OCI-LY7 (cell line): Measurements from ENCODE around the gene SND1. TPM values are rescaled to one million over a fixed set of nuclear protein-coding genes. Genes with fewer than 3 reads are reported as not detected.

Experiments
- BruUV-seq: library from RNA; stranded (reverse); fragments of 400-500 nt; replicated peaks from 2 replicates; lab custom pipeline; 2021; lab: Mats Ljungman, UMichigan
- CTCF ChIA-PET: fragments of 300-600 bp; sonication (Branson Sonifier 250); formaldehyde crosslinking; loops from one replicate; lab custom pipeline; 2022; ENCODE audit warnings: antibody characterized with exemption; ENCODE audit not compliant: unreplicated experiment; lab: Charles Lee
- POLR2A ChIA-PET: fragments of 300-600 bp; sonication (Branson Sonifier 250); formaldehyde crosslinking; loops from one replicate; lab custom pipeline; 2022; ENCODE audit warnings: antibody characterized with exemption; lab: Charles Lee
- DNase-seq: peaks from one replicate; pipeline ENCODE4 v3.0.0-alpha.2; 2015; ENCODE audit warnings: low spot score
- H2AFZ ChIP-seq: fragments of 200-600 bp; sonication (generic), shearing (Covaris generic); 2 replicates; pipeline ENCODE4 v1.6.1; 2014; ENCODE audit warnings: mild to moderate bottlenecking, antibody characterized with exemption, low read length, moderate library complexity
- H3K27ac ChIP-seq: fragments of 200-600 bp; sonication (generic); 2 replicates; pipeline ENCODE4 v1.5.1; 2014; ENCODE audit warnings: mixed run types, low read depth, mild to moderate bottlenecking, moderate library complexity, low read length, inconsistent platforms; ENCODE audit not compliant: poor library complexity, severe bottlenecking
- H3K36me3 ChIP-seq: fragments of 200-600 bp; sonication (generic); 2 replicates; pipeline ENCODE4 v1.6.1; 2014; ENCODE audit warnings: mild to moderate bottlenecking, antibody characterized with exemption, low read length, moderate library complexity, mixed read lengths; ENCODE audit not compliant: insufficient read depth
- H3K4me1 ChIP-seq: fragments of 200-600 bp; sonication (generic); 2 replicates; pipeline ENCODE4 v1.5.1; 2014; ENCODE audit warnings: mild to moderate bottlenecking, low read length; ENCODE audit not compliant: insufficient read depth, poor library complexity, severe bottlenecking
- H3K4me2 ChIP-seq: fragments of 200-600 bp; sonication (generic); 2 replicates; pipeline ENCODE4 v1.6.1; 2014; ENCODE audit warnings: mild to moderate bottlenecking, low read length
- H3K4me3 ChIP-seq: fragments of 200-600 bp; sonication (generic); 2 replicates; pipeline ENCODE4 v1.5.1; 2014; ENCODE audit warnings: mild to moderate bottlenecking, low read depth, low read length; ENCODE audit not compliant: poor library complexity, severe bottlenecking
- H3K79me2 ChIP-seq: fragments of 200-600 bp; sonication (generic); 2 replicates; pipeline ENCODE4 v1.6.1; 2016; ENCODE audit warnings: low read depth, mild to moderate bottlenecking, low read length, moderate library complexity, mixed read lengths; ENCODE audit not compliant: insufficient read depth
- H3K9me2 ChIP-seq: fragments of 200-600 bp; sonication (generic); 2 replicates; pipeline ENCODE4 v1.6.1; 2016; ENCODE audit warnings: mild to moderate bottlenecking, low read length, mixed read lengths; ENCODE audit not compliant: insufficient read depth
- H3K9me3 ChIP-seq: fragments of 200-600 bp; sonication (generic); 2 replicates; pipeline ENCODE4 v1.6.1; 2014; ENCODE audit warnings: mild to moderate bottlenecking, mixed run types, low read length, mixed read lengths
- H4K20me1 ChIP-seq: fragments of 200-600 bp; sonication (generic); 2 replicates; pipeline ENCODE4 v1.6.1; 2014; ENCODE audit warnings: mild to moderate bottlenecking, antibody characterized with exemption, low read length, moderate library complexity, mixed read lengths; ENCODE audit not compliant: insufficient read depth
- CTCF ChIP-seq: fragments of 200-600 bp; sonication (generic); conservative IDR thresholded peaks from 2 replicates; pipeline ENCODE4 v1.5.1; 2014; ENCODE audit warnings: mild to moderate bottlenecking, antibody characterized with exemption, low read length, moderate library complexity, mixed read lengths
- EZH2phosphoT487 ChIP-seq: fragments of 200-600 bp; sonication (generic); IDR thresholded peaks from 2 replicates; pipeline ENCODE4 v1.6.1; 2018; ENCODE audit warnings: low read depth, borderline replicate concordance, mild to moderate bottlenecking, mixed run types, antibody characterized with exemption, low read length, moderate library complexity, mixed read lengths
- intact Hi-C: fragments of 100-400 bp; cut with micrococcal nuclease; formaldehyde crosslinking; loops from one replicate; pipeline ENCODE4 v1.10.0; 2022; ENCODE audit not compliant: unreplicated experiment
- total RNA-seq, 2 experiments: library from RNA; depleted of rRNA in 1 of 2; stranded (reverse); fragments of >200 nt in 1 of 2; shearing (Covaris generic) in 1 of 2; gene quantifications; 2 replicates each; pipeline ENCODE4 v1.2.3, GENCODE V29; 2014 to 2022

Gene SND1
- total RNA-seq, 2 experiments from 2014 or later: 111 to 221 TPM

GRCh38 chr7:127741764-127742375 is 89.9 kb downstream of the SND1 start:
- H3K79me2 ChIP-seq: no peaks in the 10 kb centered on the region; the same call in 1 of the 2 replicates
- CTCF ChIA-PET: no interaction called here
- peaks cover 54% of the 10 kb centered on the region for H3K36me3 ChIP-seq
- H2AFZ ChIP-seq: no peak overlapping the region
- no peak overlapping the region for H3K4me2 ChIP-seq
- H3K4me1 ChIP-seq: peaks cover 16% of the 10 kb centered on the region
- H3K9me3 ChIP-seq: no peaks in the 10 kb centered on the region
- no peak for DNase-seq
- POLR2A ChIA-PET: interaction anchor here (0.6 kb wide), 1 partner anchor 1210 kb away, joined by 3 read pairs; no protein-coding TSS in a partner anchor
- H3K4me3 ChIP-seq: no peak overlapping the region
- H3K9me2 ChIP-seq: no peaks in the 10 kb centered on the region
- no peak overlapping the region for H3K27ac ChIP-seq
- intact Hi-C loops: no loop called here
- peaks cover 15% of the 10 kb centered on the region; the same call in 1 of the 2 replicates for H4K20me1 ChIP-seq
- BruUV-seq: no TSS peak
- TF ChIP-seq CTCF (no peak), EZH2phosphoT487 (no peak)

GRCh38 chr7:127745445-127745844 is 93.5 kb downstream of the SND1 start:
- intact Hi-C loops: no loop called here
- Histone ChIP-seq H3K4me3 (no peak overlapping the region), H3K9me3 (no peaks in the 10 kb centered on the region), H3K4me1 (no peaks in the 10 kb centered on the region), H3K79me2 (no peaks in the 10 kb centered on the region), H3K9me2 (no peaks in the 10 kb centered on the region), H4K20me1 (peaks cover 16% of the 10 kb centered on the region; the same call in 1 of the 2 replicates), H3K27ac (no peak overlapping the region), H3K4me2 (no peak overlapping the region), H2AFZ (no peak overlapping the region), H3K36me3 (peaks cover 63% of the 10 kb centered on the region)
- ChIA-PET POLR2A (no interaction called here), CTCF (no interaction called here)
- BruUV-seq: no TSS peak
- TF ChIP-seq CTCF (no peak), EZH2phosphoT487 (no peak)
- DNase-seq: no peak

GRCh38 chr7:127751062-127751461 is 99.1 kb downstream of the SND1 start:
- Histone ChIP-seq H3K79me2 (peaks cover 8% of the 10 kb centered on the region; the same call in 1 of the 2 replicates), H3K9me3 (no peaks in the 10 kb centered on the region), H4K20me1 (peaks cover 9% of the 10 kb centered on the region; the same call in 1 of the 2 replicates), H3K36me3 (peaks cover 41% of the 10 kb centered on the region), H3K9me2 (no peaks in the 10 kb centered on the region), H3K4me3 (no peak overlapping the region), H3K4me2 (no peak overlapping the region), H2AFZ (no peak overlapping the region), H3K4me1 (peaks cover 9% of the 10 kb centered on the region), H3K27ac (no peak overlapping the region)
- ChIA-PET CTCF (no interaction called here), POLR2A (no interaction called here)
- DNase-seq: no peak
- no peak for TF ChIP-seq CTCF
- no peak for TF ChIP-seq EZH2phosphoT487
- intact Hi-C loops: no loop called here
- BruUV-seq: no TSS peak
